Loucy (cell line): ENCODE measurements around the gene MILR1.
A peak's percentile ranks its signal among the peaks of the same experiment; 100 is the strongest.

Experiments used
- H2AFZ ChIP-seq: fragments of 200-600 bp; sonication (generic); 2 replicates; pipeline ENCODE4 v1.6.0; 2016; ENCODE audit warnings: antibody characterized with exemption, mild to moderate bottlenecking, low read length, moderate library complexity
- H3F3A ChIP-seq: fragments of 200-600 bp; 2 replicates; pipeline ENCODE4 v1.6.0; 2016; ENCODE audit warnings: antibody characterized with exemption, low read depth, mild to moderate bottlenecking
- H3K27me3 ChIP-seq: fragments of 200-600 bp; sonication (generic); 2 replicates; pipeline ENCODE4 v1.6.1; 2014; ENCODE audit warnings: low read length, mild to moderate bottlenecking; ENCODE audit not compliant: insufficient read depth, poor library complexity, severe bottlenecking
- H3K36me3 ChIP-seq: fragments of 200-600 bp; sonication (generic); 2 replicates; pipeline ENCODE4 v1.6.1; 2016; ENCODE audit warnings: low read length; ENCODE audit not compliant: insufficient read depth
- H3K4me1 ChIP-seq: fragments of 200-600 bp; sonication (generic); 2 replicates; pipeline ENCODE4 v1.5.1; 2014; ENCODE audit warnings: low read length, mild to moderate bottlenecking; ENCODE audit not compliant: insufficient read depth, poor library complexity, severe bottlenecking
- H3K4me2 ChIP-seq: fragments of 200-600 bp; sonication (generic); 2 replicates; pipeline ENCODE4 v1.6.0; 2014; ENCODE audit warnings: antibody characterized with exemption, low read length, low read depth, mild to moderate bottlenecking; ENCODE audit not compliant: poor library complexity, severe bottlenecking
- H3K4me3 ChIP-seq: fragments of 200-600 bp; sonication (generic); 2 replicates; pipeline ENCODE4 v1.5.1; 2014; ENCODE audit warnings: low read length, mild to moderate bottlenecking, mixed read lengths; ENCODE audit not compliant: poor library complexity, severe bottlenecking
- H3K79me2 ChIP-seq: fragments of 200-600 bp; sonication (generic); 2 replicates; pipeline ENCODE4 v1.6.1; 2014; ENCODE audit warnings: low read length; ENCODE audit not compliant: insufficient read depth
- H3K9ac ChIP-seq: fragments of 200-600 bp; sonication (generic); 2 replicates; pipeline ENCODE4 v1.6.0; 2014; ENCODE audit warnings: mild to moderate bottlenecking, low read depth, low read length, moderate library complexity; ENCODE audit not compliant: poor library complexity, severe bottlenecking
- H3K9me2 ChIP-seq: fragments of 200-600 bp; sonication (generic); replicated peaks from 2 replicates; pipeline ENCODE4 v1.6.1; 2016; ENCODE audit warnings: low read depth, low read length, mixed read lengths
- H3K9me3 ChIP-seq: fragments of 200-600 bp; sonication (generic); 2 replicates; pipeline ENCODE4 v1.6.1; 2014; ENCODE audit warnings: mild to moderate bottlenecking, antibody characterized with exemption, low read length, low read depth; ENCODE audit not compliant: insufficient read depth
- H4K20me1 ChIP-seq: fragments of 200-600 bp; sonication (generic); 2 replicates; pipeline ENCODE4 v1.6.0; 2014; ENCODE audit warnings: antibody characterized with exemption, low read length, mild to moderate bottlenecking; ENCODE audit not compliant: insufficient read depth, poor library complexity, severe bottlenecking
- CTCF ChIP-seq: fragments of 200-600 bp; sonication (generic); conservative IDR thresholded peaks from 2 replicates; pipeline ENCODE4 v1.5.1; 2014; ENCODE audit warnings: mild to moderate bottlenecking, antibody characterized with exemption, low read length
- EZH2phosphoT487 ChIP-seq: fragments of 200-600 bp; IDR thresholded peaks from 2 replicates; pipeline ENCODE4 v1.6.1; 2018; ENCODE audit warnings: antibody characterized with exemption, mild to moderate bottlenecking, moderate library complexity, borderline replicate concordance

The MILR1 gene

GRCh38 chr17:64488301-64488700 is 39.4 kb downstream of the MILR1 start:
- no peaks in the 10 kb centered on the region for H3K9me3 ChIP-seq
- peaks cover 14% of the 10 kb centered on the region; the same call in 1 of the 2 replicates for H3K36me3 ChIP-seq
- H3K4me2 ChIP-seq: no peak overlapping the region

GRCh38 chr17:64491034-64491860 is 42.3 kb downstream of the MILR1 start:
- Histone ChIP-seq H3K9me2 (no peaks in the 10 kb centered on the region), H3K4me3 (no peak overlapping the region), H3K4me2 (peak overlapping the region; percentile 15), H3K9me3 (no peaks in the 10 kb centered on the region), H3F3A (no peaks in the 10 kb centered on the region), H3K27me3 (no peaks in the 10 kb centered on the region), H4K20me1 (peaks cover 15% of the 10 kb centered on the region), H3K9ac (no peak overlapping the region), H2AFZ (no peak overlapping the region), H3K36me3 (peaks cover 14% of the 10 kb centered on the region; the same call in 1 of the 2 replicates), H3K79me2 (peaks cover 36% of the 10 kb centered on the region), H3K4me1 (peaks cover 23% of the 10 kb centered on the region)
- TF ChIP-seq EZH2phosphoT487 (no peak), CTCF (peak; percentile 80)

More at GRCh38 chr17:64488301-64488700, 39.4 kb downstream of the MILR1 start:
- peaks cover 16% of the 10 kb centered on the region for H3K4me1 ChIP-seq
- TF ChIP-seq EZH2phosphoT487 (no peak), CTCF (no peak)
- no peaks in the 10 kb centered on the region for H3K9me2 ChIP-seq
- no peak overlapping the region for H3K4me3 ChIP-seq
- peaks cover 6% of the 10 kb centered on the region for H4K20me1 ChIP-seq
- H2AFZ ChIP-seq: no peak overlapping the region
- no peaks in the 10 kb centered on the region for H3F3A ChIP-seq
- H3K27me3 ChIP-seq: no peaks in the 10 kb centered on the region
- no peak overlapping the region for H3K9ac ChIP-seq
- H3K79me2 ChIP-seq: peaks cover 11% of the 10 kb centered on the region; the same call in 1 of the 2 replicates

- H3K36me3 ChIP-seq: peaks cover 14% of the 10 kb centered on the region; the same call in 1 of the 2 replicates
- H3K9ac ChIP-seq: no peak overlapping the region
- H3K9me3 ChIP-seq: no peaks in the 10 kb centered on the region
- H3K4me2 ChIP-seq: peak overlapping the region; percentile 36
- H3K4me3 ChIP-seq: no peak overlapping the region
- H3F3A ChIP-seq: no peaks in the 10 kb centered on the region
- H2AFZ ChIP-seq: no peak overlapping the region
- no peak for TF ChIP-seq EZH2phosphoT487
- TF ChIP-seq CTCF: no peak
- no peaks in the 10 kb centered on the region for H3K27me3 ChIP-seq
- H3K79me2 ChIP-seq: peaks cover 41% of the 10 kb centered on the region
- H3K9me2 ChIP-seq: no peaks in the 10 kb centered on the region
- peaks cover 23% of the 10 kb centered on the region for H3K4me1 ChIP-seq
- peaks cover 15% of the 10 kb centered on the region for H4K20me1 ChIP-seq
These were observed 43.1 kb downstream of the MILR1 start for GRCh38 chr17:64491994-64492393.
